Osteocyte (in vitro differentiated cells): Measurements from ENCODE around the gene SPG7. TPM values are rescaled to one million over a fixed set of nuclear protein-coding genes. Genes with fewer than 3 reads are reported as not detected.

ENCODE experiments used
- DNase-seq: peaks from one replicate; pipeline ENCODE4 v3.0.0; 2021; ENCODE audit warnings: mixed read lengths; ENCODE audit not compliant: unreplicated experiment; ENCODE audit errors: extremely low spot score
- H3K27ac Mint-ChIP-seq: one replicate; pipeline ENCODE4 v1.8.0; 2021; ENCODE audit warnings: mild to moderate bottlenecking, mixed read lengths; ENCODE audit not compliant: unreplicated experiment
- H3K27me3 Mint-ChIP-seq: one replicate; pipeline ENCODE4 v1.8.0; 2021; ENCODE audit warnings: mixed read lengths; ENCODE audit not compliant: unreplicated experiment
- H3K36me3 Mint-ChIP-seq: one replicate; pipeline ENCODE4 v1.8.0; 2021; ENCODE audit warnings: mixed read lengths; ENCODE audit not compliant: unreplicated experiment
- H3K4me1 Mint-ChIP-seq: one replicate; pipeline ENCODE4 v1.8.0; 2021; ENCODE audit warnings: mixed read lengths; ENCODE audit not compliant: unreplicated experiment
- H3K4me3 Mint-ChIP-seq: one replicate; pipeline ENCODE4 v1.8.0; 2021; ENCODE audit warnings: mild to moderate bottlenecking, moderate library complexity, mixed read lengths; ENCODE audit not compliant: unreplicated experiment
- H3K9me3 Mint-ChIP-seq: one replicate; pipeline ENCODE4 v1.8.0; 2021; ENCODE audit warnings: mixed read lengths; ENCODE audit not compliant: unreplicated experiment
- total RNA-seq: library from RNA; stranded (reverse); gene quantifications from 2 replicates; pipeline ENCODE4 v1.2.1, GENCODE V29; 2021
- TF ChIP-seq, protein P1 (sequence below): fragments of 200-600 bp; sonication (generic); IDR thresholded peaks from 2 replicates; pipeline ENCODE4 v1.5.0; 2021; ENCODE audit warnings: antibody characterized with exemption, mild to moderate bottlenecking, moderate library complexity

The SPG7 gene
- total RNA-seq, 1 donor from 2014 or later: 125 TPM

DNA sequence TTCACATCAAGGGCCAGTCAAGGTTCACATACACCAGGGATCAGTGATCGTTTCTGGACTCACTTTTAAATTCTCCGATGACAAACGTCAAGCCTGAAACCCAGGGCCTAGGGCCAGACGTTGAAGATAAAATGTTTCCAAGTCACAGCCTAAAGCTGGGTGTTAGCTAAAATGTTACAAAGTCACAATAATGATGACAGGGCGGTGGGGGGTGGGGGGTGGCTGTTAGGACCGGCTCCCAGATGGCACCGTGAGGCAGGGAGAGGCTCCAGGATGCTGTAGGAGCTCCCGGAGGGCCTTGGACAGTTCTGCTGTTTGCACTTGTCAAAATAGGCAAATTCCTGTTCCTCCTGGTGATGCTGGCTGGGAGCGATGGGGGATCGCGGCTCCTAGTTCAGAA, 35.9 kb downstream of the SPG7 start:
- no peaks in the 10 kb centered on the region for H3K4me1 Mint-ChIP-seq
- H3K4me3 Mint-ChIP-seq: no peak overlapping the region
- TF ChIP-seq, protein P1, sequence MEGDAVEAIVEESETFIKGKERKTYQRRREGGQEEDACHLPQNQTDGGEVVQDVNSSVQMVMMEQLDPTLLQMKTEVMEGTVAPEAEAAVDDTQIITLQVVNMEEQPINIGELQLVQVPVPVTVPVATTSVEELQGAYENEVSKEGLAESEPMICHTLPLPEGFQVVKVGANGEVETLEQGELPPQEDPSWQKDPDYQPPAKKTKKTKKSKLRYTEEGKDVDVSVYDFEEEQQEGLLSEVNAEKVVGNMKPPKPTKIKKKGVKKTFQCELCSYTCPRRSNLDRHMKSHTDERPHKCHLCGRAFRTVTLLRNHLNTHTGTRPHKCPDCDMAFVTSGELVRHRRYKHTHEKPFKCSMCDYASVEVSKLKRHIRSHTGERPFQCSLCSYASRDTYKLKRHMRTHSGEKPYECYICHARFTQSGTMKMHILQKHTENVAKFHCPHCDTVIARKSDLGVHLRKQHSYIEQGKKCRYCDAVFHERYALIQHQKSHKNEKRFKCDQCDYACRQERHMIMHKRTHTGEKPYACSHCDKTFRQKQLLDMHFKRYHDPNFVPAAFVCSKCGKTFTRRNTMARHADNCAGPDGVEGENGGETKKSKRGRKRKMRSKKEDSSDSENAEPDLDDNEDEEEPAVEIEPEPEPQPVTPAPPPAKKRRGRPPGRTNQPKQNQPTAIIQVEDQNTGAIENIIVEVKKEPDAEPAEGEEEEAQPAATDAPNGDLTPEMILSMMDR: no peak
- H3K36me3 Mint-ChIP-seq: peaks cover 22% of the 10 kb centered on the region
- H3K27me3 Mint-ChIP-seq: no peaks in the 10 kb centered on the region
- no peaks in the 10 kb centered on the region for H3K9me3 Mint-ChIP-seq
- H3K27ac Mint-ChIP-seq: no peak overlapping the region
- DNase-seq: no peak

DNA sequence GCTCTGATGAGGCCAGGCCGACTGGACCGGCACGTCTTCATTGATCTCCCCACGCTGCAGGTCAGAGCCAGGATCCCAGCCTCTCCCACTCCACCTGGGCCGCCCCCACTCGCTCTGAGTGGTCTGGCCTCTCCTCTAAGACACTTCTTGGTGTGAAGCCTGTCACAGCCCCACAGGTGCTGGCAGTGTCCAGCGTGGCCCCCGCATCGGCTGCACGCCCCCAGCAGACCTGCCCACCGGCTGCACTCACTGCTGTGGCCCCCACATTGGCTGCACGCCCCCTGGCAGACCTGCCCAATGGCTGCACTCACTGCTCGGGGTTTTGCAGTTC, 36.5 kb downstream of the SPG7 start:
- no peak for DNase-seq
- no peak overlapping the region for H3K4me3 Mint-ChIP-seq
- no peak overlapping the region for H3K27ac Mint-ChIP-seq
- no peaks in the 10 kb centered on the region for H3K4me1 Mint-ChIP-seq
- no peaks in the 10 kb centered on the region for H3K27me3 Mint-ChIP-seq
- TF ChIP-seq, protein P1: no peak
- no peaks in the 10 kb centered on the region for H3K9me3 Mint-ChIP-seq
- H3K36me3 Mint-ChIP-seq: peaks cover 24% of the 10 kb centered on the region

DNA sequence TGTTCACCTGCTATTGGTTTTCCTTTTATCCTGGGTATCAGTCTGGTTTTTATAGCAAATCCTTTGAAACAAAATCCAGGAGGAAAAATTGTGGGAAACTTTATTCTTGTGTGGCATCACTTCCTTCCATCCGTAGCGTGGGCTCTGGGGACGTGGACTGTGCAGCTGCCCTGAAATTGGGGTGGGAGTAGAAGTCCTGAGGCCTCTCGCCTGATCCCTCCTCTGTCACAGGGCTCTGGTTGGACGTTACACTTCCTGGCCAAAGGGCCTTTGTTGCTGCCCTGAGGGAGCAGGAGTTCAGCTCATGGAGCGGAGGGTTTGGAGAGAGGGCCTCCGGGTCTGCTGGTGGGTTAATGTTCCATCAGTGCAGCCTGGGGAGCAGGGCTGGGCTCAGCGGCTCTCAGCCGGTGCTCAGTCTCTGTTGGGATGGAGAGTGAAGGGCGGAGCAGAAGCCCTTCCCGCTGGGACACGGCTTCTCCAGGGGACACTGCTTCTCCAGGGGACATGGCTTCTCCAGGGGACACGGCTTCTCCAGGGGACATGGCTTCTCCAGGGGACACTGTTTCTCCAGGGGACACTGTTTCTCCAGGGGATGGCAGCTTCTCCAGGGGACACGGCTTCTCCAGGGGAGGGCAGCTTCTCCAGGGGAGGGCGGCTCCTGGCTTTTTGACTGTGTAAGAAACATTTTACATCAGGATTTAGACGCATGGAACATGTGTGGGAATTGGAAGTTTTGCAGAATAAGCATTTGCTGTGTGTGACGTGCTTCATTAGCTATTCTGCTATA, 37.0 kb downstream of the SPG7 start:
- no peaks in the 10 kb centered on the region for H3K27me3 Mint-ChIP-seq
- H3K27ac Mint-ChIP-seq: no peak overlapping the region
- no peaks in the 10 kb centered on the region for H3K4me1 Mint-ChIP-seq
- H3K36me3 Mint-ChIP-seq: peaks cover 25% of the 10 kb centered on the region
- no peaks in the 10 kb centered on the region for H3K9me3 Mint-ChIP-seq
- TF ChIP-seq, protein P1: no peak
- no peak for DNase-seq
- H3K4me3 Mint-ChIP-seq: no peak overlapping the region

DNA sequence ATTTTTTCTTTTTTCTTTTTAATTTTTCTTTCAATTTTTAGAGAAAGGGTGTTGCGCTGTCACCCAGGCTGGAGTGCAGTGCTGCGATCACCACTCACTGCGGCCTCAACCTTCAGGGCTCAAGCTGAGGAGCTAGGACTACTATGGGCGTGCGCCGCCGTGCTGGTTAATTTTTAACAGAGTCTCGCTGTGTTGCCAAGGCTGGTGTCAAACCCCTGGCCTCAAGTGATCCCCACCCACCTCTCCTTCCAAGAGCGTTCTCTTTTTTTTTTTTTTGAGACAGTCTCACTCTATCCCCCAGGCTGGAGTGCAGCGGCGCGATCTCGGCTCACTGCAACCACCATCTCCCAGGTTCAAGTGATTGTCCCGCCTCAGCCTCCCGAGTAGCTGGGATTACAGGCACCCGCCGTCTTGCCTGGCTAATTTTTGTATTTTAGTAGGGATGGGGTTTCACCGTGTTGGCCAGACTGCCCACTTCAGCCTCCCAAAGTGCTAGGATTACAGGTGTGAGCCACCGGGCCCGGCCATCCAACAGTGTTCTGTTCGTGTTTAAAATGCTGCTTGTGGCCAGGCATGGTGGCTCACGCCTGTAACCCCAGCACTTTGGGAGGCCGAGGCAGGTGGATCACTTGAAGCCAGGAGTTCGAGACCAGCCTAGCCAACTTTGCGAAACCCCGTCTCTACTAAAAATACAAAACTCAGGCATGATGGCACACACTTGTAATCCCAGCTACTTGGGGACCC, 37.8 kb downstream of the SPG7 start:
- H3K36me3 Mint-ChIP-seq: peaks cover 23% of the 10 kb centered on the region
- no peak for DNase-seq
- H3K9me3 Mint-ChIP-seq: no peaks in the 10 kb centered on the region
- no peak overlapping the region for H3K27ac Mint-ChIP-seq
- no peaks in the 10 kb centered on the region for H3K4me1 Mint-ChIP-seq
- TF ChIP-seq, protein P1: no peak
- no peak overlapping the region for H3K4me3 Mint-ChIP-seq
- no peaks in the 10 kb centered on the region for H3K27me3 Mint-ChIP-seq

DNA sequence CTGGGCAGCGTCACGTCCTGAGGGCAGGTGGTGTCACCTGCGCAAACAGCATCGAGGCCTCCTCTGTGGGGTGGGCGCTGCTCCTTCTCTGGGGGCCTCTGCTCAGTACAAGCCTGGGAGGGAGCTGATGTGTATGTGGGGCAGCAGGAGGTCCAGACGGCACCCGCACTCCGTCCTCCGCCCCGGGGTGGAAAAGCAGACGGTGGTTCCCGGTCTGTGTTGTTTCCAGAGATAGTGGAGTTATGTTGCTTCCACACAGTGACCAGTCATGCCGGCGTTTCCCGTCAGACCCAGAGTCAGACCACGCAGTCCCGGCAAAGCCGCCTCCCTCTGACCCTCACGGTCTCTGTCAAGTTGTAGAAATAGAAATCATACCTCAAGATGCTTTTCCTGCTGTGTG, 38.6 kb downstream of the SPG7 start:
- H3K27me3 Mint-ChIP-seq: no peaks in the 10 kb centered on the region
- no peak for DNase-seq
- H3K9me3 Mint-ChIP-seq: no peaks in the 10 kb centered on the region
- TF ChIP-seq, protein P1: no peak
- no peak overlapping the region for H3K27ac Mint-ChIP-seq
- H3K4me3 Mint-ChIP-seq: no peak overlapping the region
- H3K4me1 Mint-ChIP-seq: no peaks in the 10 kb centered on the region
- H3K36me3 Mint-ChIP-seq: peaks cover 20% of the 10 kb centered on the region
